SK-N-MC (cell line): ENCODE data around the gene SFTA2.

Source experiments
- EZH2 ChIP-seq: fragments of 200-600 bp; sonication (generic); IDR thresholded peaks from one replicate; pipeline ENCODE4 v1.6.1; 2017; ENCODE audit warnings: antibody characterized with exemption
- FOXP2 ChIP-seq: optimal IDR thresholded peaks from 2 replicates; pipeline ENCODE3; 2011; ENCODE audit warnings: mild to moderate bottlenecking, moderate library complexity; ENCODE audit not compliant: insufficient read depth; ENCODE audit errors: extremely low read length, control extremely low read depth
- POLR2AphosphoS5 ChIP-seq: IDR thresholded peaks from 2 replicates; pipeline ENCODE4 v1.6.1; 2012; ENCODE audit warnings: mild to moderate bottlenecking, low read depth, low read length, borderline replicate concordance

DNA sequence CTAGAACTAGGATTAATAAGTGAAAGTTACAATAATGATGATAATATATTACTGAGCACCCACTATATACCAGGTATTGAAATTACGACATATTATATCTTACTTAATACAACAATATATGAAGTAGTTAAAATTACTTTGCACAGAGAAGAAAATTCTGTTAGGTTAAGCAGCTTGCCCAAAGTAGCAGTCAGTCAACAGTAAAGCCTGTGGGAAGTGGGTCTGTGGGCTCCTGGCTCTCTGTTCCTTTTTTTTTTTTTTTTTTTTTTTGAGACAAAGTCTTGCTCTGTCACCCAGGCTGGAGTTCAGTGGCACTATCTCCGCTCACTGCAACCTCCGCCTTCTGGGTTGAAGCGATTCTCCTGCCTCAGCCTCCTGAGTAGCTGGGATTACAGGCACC, 28.7 kb downstream of the SFTA2 start:
- TF ChIP-seq POLR2AphosphoS5 (no peak), EZH2 (no peak), FOXP2 (no peak)
